Right kidney (tissue), 1 donor: Measurements from ENCODE around the gene IZUMO1.
"Not testable (repeated sequence)": the region's sequence is repeated elsewhere in the genome, so short reads cannot be mapped to it uniquely, and the experiment has no call there.

Experiments used
- DNase-seq: peaks from one replicate; pipeline ENCODE4 v3.0.0-alpha.2; 2016

The IZUMO1 gene

GRCh38 chr19:48737360-48737998 is 9.2 kb downstream of the IZUMO1 start:
- no peak for DNase-seq

GRCh38 chr19:48735031-48735615 is 11.6 kb downstream of the IZUMO1 start:
- peak; percentile 60 for DNase-seq

- no peak for DNase-seq
These were observed 12.1 kb downstream of the IZUMO1 start for GRCh38 chr19:48734625-48735024.

GRCh38 chr19:48731452-48731851 is 15.3 kb downstream of the IZUMO1 start:
- no peak for DNase-seq

GRCh38 chr19:48728911-48729664 is 17.6 kb downstream of the IZUMO1 start:
- DNase-seq, result peak; percentile 70

- no peak for DNase-seq
These were observed 20.2 kb downstream of the IZUMO1 start for GRCh38 chr19:48726556-48726955.

- peak; percentile 67 for DNase-seq
These were observed 21.6 kb downstream of the IZUMO1 start for GRCh38 chr19:48724796-48725753.

- no peak for DNase-seq
These were observed 24.5 kb downstream of the IZUMO1 start for GRCh38 chr19:48722196-48722708.

GRCh38 chr19:48720613-48721296 is 26.0 kb downstream of the IZUMO1 start:
- DNase-seq, result peak; percentile 99

- DNase-seq, result no peak
These were observed 26.5 kb downstream of the IZUMO1 start for GRCh38 chr19:48720251-48720612.

GRCh38 chr19:48719263-48720171 is 27.2 kb downstream of the IZUMO1 start, which contains the start of gene MAMSTR:
Gene MAMSTR, minus strand, starts transcription at chr19:48719725. Its CDS starts 694 bp downstream, at chr19:48719031.
- DNase-seq, result peak; percentile 61

GRCh38 chr19:48718711-48719231 is 27.9 kb downstream of the IZUMO1 start:
- peak; percentile 51 for DNase-seq

GRCh38 chr19:48718106-48718505 is 28.6 kb downstream of the IZUMO1 start:
- not testable (repeated sequence) for DNase-seq

- peak; percentile 77 for DNase-seq
These were observed 30.0 kb downstream of the IZUMO1 start for GRCh38 chr19:48716562-48717291.

GRCh38 chr19:48715681-48716171 is 31.0 kb downstream of the IZUMO1 start:
- peak; percentile 31 for DNase-seq

- DNase-seq, result peak; percentile 25
These were observed 31.7 kb downstream of the IZUMO1 start for GRCh38 chr19:48714759-48715675.

GRCh38 chr19:48713864-48714755 is 32.6 kb downstream of the IZUMO1 start:
- peak; percentile 94 for DNase-seq
